Adrenal gland (tissue), 12 donors: ENCODE results near the gene CLEC11A. TPM values are rescaled to one million over a fixed set of nuclear protein-coding genes. Genes with fewer than 3 reads are reported as not detected.
"Not testable (repeated sequence)": the region's sequence is repeated elsewhere in the genome, so short reads cannot be mapped to it uniquely, and the experiment has no call there.

ENCODE experiments used
- DNase-seq, 7 donors: peaks; one replicate each; pipeline ENCODE4 v3.0.0-alpha.2; 2019 to 2020
- H3K27ac ChIP-seq, 5 donors: fragments of 200-600 bp; sonication (generic) in 4 of 5; 1 replicate in 3 of 5; 2 replicates in 2 of 5; pipeline versions ENCODE4 v1.5.1 to v1.8.0; 2016 to 2020; ENCODE audit warnings: mild to moderate bottlenecking in 1 of 5
- H3K27me3 ChIP-seq: fragments of 200-600 bp; 2 replicates; pipeline ENCODE4 v1.8.0; 2021
- H3K36me3 ChIP-seq, 2 donors: fragments of 200-600 bp; replicated peaks in 1 of 2; 1 replicate in 1 of 2; 2 replicates in 1 of 2; pipeline versions ENCODE4 v1.5.1 to v1.8.0; 2018 to 2022
- H3K4me1 ChIP-seq, 2 donors: fragments of 200-600 bp; replicated peaks in 1 of 2; 1 replicate in 1 of 2; 2 replicates in 1 of 2; pipeline versions ENCODE4 v1.5.1 to v1.8.0; 2018 to 2021
- H3K4me3 ChIP-seq, 4 donors: fragments of 200-600 bp; sonication (generic) in 3 of 4; one replicate each; pipeline ENCODE4 v1.5.1; 2016 to 2018
- H3K9me3 ChIP-seq, 3 donors: fragments of 200-600 bp; sonication (generic) in 1 of 3; replicated peaks in 1 of 3; 1 replicate in 2 of 3; 2 replicates in 1 of 3; pipeline versions ENCODE4 v1.5.1 to v1.8.0; 2016 to 2021
- POLR2A ChIP-seq, 2 donors: fragments of 450-650 bp; IDR thresholded peaks; one replicate each; pipeline ENCODE4 v1.6.1; 2017; ENCODE audit warnings: antibody characterized with exemption in 2 of 2, mild to moderate bottlenecking in 2 of 2, moderate library complexity in 1 of 2
- WGBS, 4 donors: extraction: QIAGEN DNeasy Blood & Tissue Kit in 2 of 4; methylation state at CpG; one replicate each; pipeline versions ENCODE4 v1.1.5 to v1.1.7; 2013 to 2017; 5-methylcytosine and 5-hydroxymethylcytosine counted together
- intact Hi-C, 2 donors: fragments of 100-400 bp; cut with DNase I; formaldehyde crosslinking; loops; one replicate each; pipeline versions ENCODE4 v1.14.1 to v1.15.0; 2022 to 2023
- polyA plus RNA-seq, 3 donors: library from polyadenylated mRNA; stranded (reverse); fragments of 200-250 nt in 2 of 3; fragments of 350-450 nt in 1 of 3; fragmentation: Illumina TruSeq in 1 of 3; extraction: RNeasy Lipid Tissue Mini Kit (QIAGEN cat#74804) in 1 of 3; gene quantifications; one replicate each; pipeline ENCODE4 v1.2.3, GENCODE V29; 2013 to 2014
- total RNA-seq, 9 donors: library from RNA; depleted of rRNA in 4 of 9; stranded (reverse); fragments of >200 nt in 4 of 9; fragments of 120-200 nt in 1 of 9; fragmentation: NEBNext Ultra II Directional in 1 of 9; extraction: Animal tissue kit (Norgen Biotek cat#: 25700) in 1 of 9; gene quantifications; one replicate each; pipeline versions ENCODE4 v1.1.0 to v1.2.4, GENCODE V29; 2013 to 2023
- TF ChIP-seq, protein P1 (sequence below), 6 experiments: fragments of 450-650 bp in 4 of 6; fragments of 200-600 bp in 2 of 6; sonication (generic) in 1 of 6; IDR thresholded peaks; 1 replicate in 5 of 6; 2 replicates in 1 of 6; pipeline versions ENCODE4 v1.5.1 to v1.8.0; 2016 to 2021; ENCODE audit warnings: antibody characterized with exemption in 6 of 6, mild to moderate bottlenecking in 2 of 6, moderate library complexity in 1 of 6
- donor health status: healthy with polysubstance abuse.
- donor health status: Bipolar disorder and iron deficiency.
- donor health status: DM: yes; HTN: yes; CAD: no.
- donor health status: DM: no; HTN: no; CAD: no.
- donor health status: DM: no; HTN: no; CAD: no.
- donor health status: DM: yes; HTN: yes; CAD: no.

Gene CLEC11A
- total and polyA plus RNA-seq, 12 donors = 1.6 to 53.8 (median 26.6) TPM

DNA sequence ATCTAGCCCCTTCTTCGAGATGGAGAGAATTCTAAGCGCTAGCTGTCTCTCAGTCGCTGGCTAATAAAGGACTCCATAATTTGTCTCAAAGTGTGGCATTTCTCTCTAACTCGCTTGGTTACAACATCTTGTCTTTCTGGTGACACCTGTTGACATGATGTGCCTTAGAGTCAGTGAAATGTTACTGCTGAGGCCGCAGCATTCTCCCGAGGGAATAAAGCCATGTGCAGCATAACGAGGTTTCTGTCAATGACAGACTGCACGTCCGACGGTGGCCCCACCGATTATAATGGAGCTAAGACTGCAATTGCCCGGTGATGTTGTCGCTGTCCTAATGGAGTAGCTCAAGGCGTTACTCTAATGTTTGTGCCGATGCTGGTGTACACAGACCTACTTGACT lies 26.8 kb downstream of the CLEC11A start:
- H3K27ac ChIP-seq = no peak overlapping the region
- no peaks in the 10 kb centered on the region for H3K27me3 ChIP-seq
- DNase-seq = no peak
- no peak overlapping the region for H3K4me3 ChIP-seq
- WGBS, 4 donors = 75 to 77% (median 76%) methylated on average over 12 to 15 of the region's 15 CpGs
- intact Hi-C loops = no loop called here
- no peak for TF ChIP-seq POLR2A (IDR thresholded peaks at IDR 0.05)
- TF ChIP-seq, protein P1, sequence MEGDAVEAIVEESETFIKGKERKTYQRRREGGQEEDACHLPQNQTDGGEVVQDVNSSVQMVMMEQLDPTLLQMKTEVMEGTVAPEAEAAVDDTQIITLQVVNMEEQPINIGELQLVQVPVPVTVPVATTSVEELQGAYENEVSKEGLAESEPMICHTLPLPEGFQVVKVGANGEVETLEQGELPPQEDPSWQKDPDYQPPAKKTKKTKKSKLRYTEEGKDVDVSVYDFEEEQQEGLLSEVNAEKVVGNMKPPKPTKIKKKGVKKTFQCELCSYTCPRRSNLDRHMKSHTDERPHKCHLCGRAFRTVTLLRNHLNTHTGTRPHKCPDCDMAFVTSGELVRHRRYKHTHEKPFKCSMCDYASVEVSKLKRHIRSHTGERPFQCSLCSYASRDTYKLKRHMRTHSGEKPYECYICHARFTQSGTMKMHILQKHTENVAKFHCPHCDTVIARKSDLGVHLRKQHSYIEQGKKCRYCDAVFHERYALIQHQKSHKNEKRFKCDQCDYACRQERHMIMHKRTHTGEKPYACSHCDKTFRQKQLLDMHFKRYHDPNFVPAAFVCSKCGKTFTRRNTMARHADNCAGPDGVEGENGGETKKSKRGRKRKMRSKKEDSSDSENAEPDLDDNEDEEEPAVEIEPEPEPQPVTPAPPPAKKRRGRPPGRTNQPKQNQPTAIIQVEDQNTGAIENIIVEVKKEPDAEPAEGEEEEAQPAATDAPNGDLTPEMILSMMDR (IDR thresholded peaks at IDR 0.05) = no peak
- H3K9me3 ChIP-seq = no peaks in the 10 kb centered on the region
- H3K4me1 ChIP-seq = no peaks in the 10 kb centered on the region
- H3K36me3 ChIP-seq = no peaks in the 10 kb centered on the region

DNA sequence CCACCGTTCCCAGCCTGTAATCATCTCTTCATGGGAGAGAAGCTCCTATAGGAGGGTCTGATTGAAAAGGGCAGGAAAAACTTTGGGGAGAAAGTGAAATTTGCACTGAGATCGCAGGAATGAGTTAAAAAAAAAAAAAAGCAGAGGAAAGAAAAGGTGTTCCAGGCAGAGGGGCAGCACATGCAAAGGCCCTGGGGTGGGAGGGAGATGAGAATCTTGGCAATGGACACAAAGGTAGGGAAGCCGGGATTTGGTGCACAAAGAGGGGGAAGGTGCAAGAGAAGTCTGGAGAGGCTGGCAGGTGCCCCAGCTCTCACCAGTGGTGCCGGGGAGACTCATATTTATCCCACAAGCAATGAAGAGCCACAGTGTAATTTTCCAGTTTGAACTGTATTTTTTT lies 30.7 kb downstream of the CLEC11A start:
- H3K9me3 ChIP-seq = no peaks in the 10 kb centered on the region
- intact Hi-C loops = no loop called here
- no peaks in the 10 kb centered on the region for H3K4me1 ChIP-seq
- no peaks in the 10 kb centered on the region for H3K27me3 ChIP-seq
- no peaks in the 10 kb centered on the region for H3K36me3 ChIP-seq
- DNase-seq = no peak
- no peak overlapping the region for H3K4me3 ChIP-seq
- 79 to 91% (median 86%) methylated on average over 4 of the region's 4 CpGs for WGBS, 4 donors
- TF ChIP-seq POLR2A (IDR thresholded peaks at IDR 0.05) = no peak
- TF ChIP-seq, protein P1 (IDR thresholded peaks at IDR 0.05) = no peak
- no peak overlapping the region for H3K27ac ChIP-seq

DNA sequence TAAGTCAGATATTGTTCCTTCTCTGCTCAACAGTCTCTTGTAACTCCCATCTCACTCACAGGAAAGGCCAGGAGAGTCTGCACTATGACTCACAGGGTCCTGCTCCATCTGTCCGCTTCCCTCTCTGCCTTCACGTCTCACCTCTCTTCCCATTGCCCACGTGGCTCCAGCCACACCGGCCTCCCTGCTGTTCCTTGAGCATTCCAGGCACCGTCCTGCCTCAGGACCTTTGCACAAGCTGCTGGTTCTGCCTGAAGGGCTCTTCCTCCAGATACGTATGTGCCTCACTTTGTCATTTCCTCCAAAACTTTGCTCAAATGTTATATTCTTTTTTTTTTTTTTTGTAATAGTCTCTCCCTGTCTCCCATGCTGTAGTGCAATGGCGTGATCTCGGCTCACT lies 33.1 kb downstream of the CLEC11A start:
- DNase-seq, H3K36me3 ChIP-seq, intact Hi-C loops, H3K4me1 ChIP-seq, H3K27ac ChIP-seq, H3K9me3 ChIP-seq, H3K4me3 ChIP-seq, H3K27me3 ChIP-seq: not testable (repeated sequence)
- WGBS, 4 donors = 59 to 68% (median 63%) methylated on average over 8 of the region's 8 CpGs

DNA sequence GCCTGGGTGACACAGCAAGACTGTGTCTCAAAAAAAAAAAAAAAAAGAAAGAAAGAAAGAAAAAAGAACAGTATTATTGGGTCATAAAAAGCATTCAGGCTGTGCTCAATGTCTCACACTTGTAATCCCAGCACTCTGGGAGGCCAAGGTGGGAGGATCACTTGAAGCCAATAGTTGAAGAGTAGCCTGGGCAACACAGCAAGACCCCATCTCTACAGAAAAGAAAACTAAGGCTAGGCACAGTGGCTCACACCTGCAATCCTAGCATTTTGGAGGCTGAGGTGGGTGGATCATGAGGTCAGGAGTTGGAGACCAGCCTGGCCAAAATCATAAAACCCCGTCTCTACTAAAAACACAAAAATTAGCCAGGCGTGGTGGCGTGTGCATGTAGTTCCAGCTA lies 34.5 kb downstream of the CLEC11A start:
- H3K27me3 ChIP-seq, H3K4me1 ChIP-seq, H3K4me3 ChIP-seq, H3K27ac ChIP-seq, H3K9me3 ChIP-seq, intact Hi-C loops, DNase-seq, H3K36me3 ChIP-seq: not testable (repeated sequence)
- WGBS, 4 donors = 90 to 98% (median 93%) methylated on average over 3 of the region's 3 CpGs

DNA sequence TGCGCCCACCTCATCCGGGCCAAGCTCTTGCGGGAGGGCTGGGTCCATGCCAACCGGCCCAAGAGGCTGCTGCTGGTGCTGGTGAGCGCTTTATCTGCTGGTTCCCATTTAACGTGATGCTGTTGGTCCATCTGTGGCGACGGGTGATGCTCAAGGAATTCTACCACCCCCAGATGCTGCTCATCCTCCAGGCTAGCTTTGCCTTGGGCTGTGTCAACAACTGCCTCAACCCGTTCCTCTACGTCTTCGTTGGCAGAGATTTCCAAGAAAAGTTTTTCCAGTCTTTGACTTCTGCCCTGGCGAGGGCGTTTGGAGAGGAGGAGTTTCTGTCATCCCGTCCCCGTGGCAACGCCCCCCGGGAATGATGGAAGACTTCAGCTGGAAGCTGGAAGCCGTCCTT lies 35.9 kb downstream of the CLEC11A start:
- H3K36me3 ChIP-seq, H3K4me1 ChIP-seq, H3K27ac ChIP-seq, H3K27me3 ChIP-seq, H3K4me3 ChIP-seq, intact Hi-C loops, DNase-seq, H3K9me3 ChIP-seq: not testable (repeated sequence)
- WGBS, 4 donors = 73 to 94% (median 79%) methylated on average over 6 to 18 of the region's 18 CpGs

DNA sequence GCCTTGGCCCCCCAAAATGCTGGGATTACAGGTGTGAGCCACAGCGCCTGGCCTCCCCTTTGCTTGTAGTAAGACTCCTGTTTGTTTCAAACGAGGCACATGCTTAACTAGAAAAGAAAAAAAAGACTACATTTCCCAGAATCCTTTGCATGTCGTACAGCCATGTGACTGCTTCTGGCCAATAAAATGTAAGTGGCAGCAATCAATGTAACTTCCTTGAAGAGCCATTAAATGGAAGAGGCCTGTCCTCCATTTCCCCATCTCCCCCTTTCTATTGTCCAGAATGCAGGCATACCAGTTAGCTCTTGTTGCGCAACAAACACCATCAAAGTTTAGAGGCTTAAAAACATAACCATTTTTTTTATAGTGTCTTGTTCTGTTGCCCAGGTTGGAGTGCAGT lies 36.7 kb downstream of the CLEC11A start:
- TF ChIP-seq, protein P1 (IDR thresholded peaks at IDR 0.05) = no peak
- no peak for TF ChIP-seq POLR2A (IDR thresholded peaks at IDR 0.05)
- Histone ChIP-seq H3K4me1 (no peaks in the 10 kb centered on the region), H3K9me3 (no peaks in the 10 kb centered on the region), H3K36me3 (no peaks in the 10 kb centered on the region), H3K27ac (no peak overlapping the region), H3K27me3 (no peaks in the 10 kb centered on the region), H3K4me3 (no peak overlapping the region)
- 58 to 72% (median 71%) methylated on average over 4 of the region's 4 CpGs for WGBS, 4 donors
- no peak for DNase-seq
- intact Hi-C loops = no loop called here

DNA sequence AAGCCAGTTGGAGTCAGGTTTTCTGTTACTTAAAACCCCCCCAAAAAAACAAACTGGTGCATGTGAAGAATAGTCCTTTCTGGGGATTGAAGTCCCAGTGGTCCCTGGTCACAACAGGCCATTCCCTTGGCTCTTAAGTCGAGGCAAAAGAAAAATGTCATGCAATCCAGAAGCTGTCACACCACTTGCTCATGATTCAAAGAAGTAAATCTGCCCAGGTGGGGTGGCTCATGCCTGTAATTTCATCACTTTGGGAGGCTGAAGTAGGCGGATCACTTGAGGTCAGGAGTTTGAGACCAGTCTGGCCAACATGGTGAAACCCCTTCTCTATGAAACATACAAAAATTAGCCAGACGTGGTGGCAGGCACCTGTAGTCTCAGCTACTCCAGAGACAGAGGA lies 38.3 kb downstream of the CLEC11A start:
- intact Hi-C loops, H3K9me3 ChIP-seq, H3K4me3 ChIP-seq, H3K4me1 ChIP-seq, DNase-seq, H3K27me3 ChIP-seq, H3K27ac ChIP-seq, H3K36me3 ChIP-seq: not testable (repeated sequence)
- 49 to 68% (median 54%) methylated on average over 3 of the region's 3 CpGs for WGBS, 4 donors

DNA sequence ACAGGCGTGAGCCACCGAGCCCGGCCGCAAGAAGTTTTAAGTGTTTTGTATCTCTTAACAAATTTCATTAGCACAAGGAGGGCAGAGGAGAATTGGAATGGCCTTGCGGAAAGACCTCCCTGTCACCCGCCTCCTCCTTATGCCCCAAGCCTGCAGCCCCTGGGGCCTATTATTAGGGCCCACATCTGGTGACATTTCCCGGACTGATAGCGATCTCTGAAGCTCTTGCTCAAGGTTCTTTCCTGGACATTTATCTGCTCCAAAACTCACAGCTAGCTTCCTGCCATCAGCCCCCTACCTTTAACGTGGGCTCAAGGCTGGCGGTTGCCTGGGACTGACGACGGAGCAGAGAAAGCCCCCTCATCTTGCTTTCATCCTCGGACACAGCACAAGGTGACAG lies 40.4 kb downstream of the CLEC11A start:
- 39 to 49% (median 43%) methylated on average over 4 to 11 of the region's 13 CpGs for WGBS, 4 donors
- H3K27me3 ChIP-seq, DNase-seq, H3K9me3 ChIP-seq, H3K36me3 ChIP-seq, intact Hi-C loops, H3K27ac ChIP-seq, H3K4me1 ChIP-seq, H3K4me3 ChIP-seq: not testable (repeated sequence)
